Spleen (tissue), 11 donors: ENCODE results near the gene TTC23L. TPM values are rescaled to one million over a fixed set of nuclear protein-coding genes. Genes with fewer than 3 reads are reported as not detected.

ENCODE experiments used
- DNase-seq: peaks from one replicate; pipeline ENCODE4 v3.0.0-alpha.2; 2020
- H3K27ac ChIP-seq, 8 donors: fragments of 200-600 bp; sonication (generic) in 7 of 8; 1 replicate in 4 of 8; 2 replicates in 4 of 8; pipeline versions ENCODE4 v1.5.0 to v1.8.0; 2016 to 2021; ENCODE audit warnings: inconsistent platforms in 4 of 8, mild to moderate bottlenecking in 4 of 8, moderate library complexity in 1 of 8
- H3K27me3 ChIP-seq, 7 donors: fragments of 200-600 bp; sonication (generic) in 6 of 7; replicated peaks in 1 of 7; 1 replicate in 4 of 7; 2 replicates in 3 of 7; pipeline versions ENCODE4 v1.5.0 to v1.8.0; 2016 to 2021; ENCODE audit warnings: inconsistent platforms in 3 of 7, mild to moderate bottlenecking in 1 of 7
- H3K36me3 ChIP-seq, 6 donors: fragments of 200-600 bp; sonication (generic) in 5 of 6; 1 replicate in 4 of 6; 2 replicates in 2 of 6; pipeline versions ENCODE4 v1.5.0 to v1.8.0; 2016 to 2021; ENCODE audit warnings: inconsistent platforms in 2 of 6
- H3K4me1 ChIP-seq, 6 donors: fragments of 200-600 bp; sonication (generic) in 5 of 6; 1 replicate in 3 of 6; 2 replicates in 3 of 6; pipeline versions ENCODE4 v1.5.0 to v1.8.0; 2016 to 2021; ENCODE audit warnings: inconsistent platforms in 3 of 6
- H3K4me3 ChIP-seq, 8 donors: fragments of 200-600 bp; sonication (generic) in 7 of 8; 1 replicate in 4 of 8; 2 replicates in 4 of 8; pipeline versions ENCODE4 v1.5.0 to v1.8.0; 2016 to 2021; ENCODE audit warnings: inconsistent platforms in 4 of 8, mild to moderate bottlenecking in 4 of 8, moderate library complexity in 2 of 8
- H3K9me3 ChIP-seq, 8 donors: fragments of 200-600 bp; sonication (generic) in 7 of 8; 1 replicate in 4 of 8; 2 replicates in 4 of 8; pipeline versions ENCODE4 v1.5.0 to v1.8.0; 2016 to 2021; ENCODE audit warnings: inconsistent platforms in 4 of 8
- CTCF ChIP-seq, 11 experiments: fragments of 200-600 bp in 7 of 11; fragments of 450-650 bp in 4 of 11; sonication (generic) in 4 of 11; IDR thresholded peaks in 8 of 11; conservative IDR thresholded peaks in 3 of 11; 1 replicate in 7 of 11; 2 replicates in 4 of 11; pipeline versions ENCODE4 v1.4.0 to v1.8.0; 2016 to 2021; ENCODE audit warnings: antibody characterized with exemption in 11 of 11, inconsistent platforms in 4 of 11, mild to moderate bottlenecking in 1 of 11
- POLR2A ChIP-seq, 3 donors: fragments of 450-650 bp; IDR thresholded peaks; one replicate each; pipeline ENCODE4 v1.5.1; 2017; ENCODE audit warnings: antibody characterized with exemption in 3 of 3, mild to moderate bottlenecking in 1 of 3
- POLR2AphosphoS5 ChIP-seq, 3 donors: sonication (generic); formaldehyde crosslinking; IDR thresholded peaks; one replicate each; pipeline ENCODE4 v1.5.1; 2017; ENCODE audit warnings: antibody characterized with exemption in 3 of 3
- WGBS, 5 donors: extraction: QIAGEN DNeasy Blood & Tissue Kit in 3 of 5; methylation state at CpG; one replicate each; pipeline versions ENCODE4 v1.1.5 to v1.1.7; 2013 to 2018; 5-methylcytosine and 5-hydroxymethylcytosine counted together
- intact Hi-C: fragments of 100-400 bp; cut with DNase I; formaldehyde crosslinking; loops from one replicate; pipeline ENCODE4 v1.15.0; 2023; ENCODE audit warnings: low total_unique reads
- polyA plus RNA-seq, 3 donors: library from polyadenylated mRNA; stranded (reverse); fragments of 200-250 nt; gene quantifications; one replicate each; pipeline ENCODE4 v1.2.1, GENCODE V29; 2013
- total RNA-seq, 7 donors: library from RNA; depleted of rRNA in 3 of 7; stranded (reverse); fragments of >200 nt in 3 of 7; fragmentation: NEBNext Ultra II Directional in 4 of 7; extraction: Animal tissue kit (Norgen Biotek cat#: 25700) in 4 of 7; gene quantifications; one replicate each; pipeline versions ENCODE4 v1.1.0 to v1.2.1, GENCODE V29; 2016 to 2021
- donor health status: healthy with polysubstance abuse.
- donor health status: DM: no; HTN: no; CAD: no; lungs with moderate emphysema.
- donor health status: DM: no; HTN: no; CAD: no.
- donor health status: Bipolar disorder and iron deficiency.
- donor health status: healthy.
- donor health status: DM: no; HTN: no; CAD: no.
- donor health status: DM: yes; HTN: yes; CAD: no.

TTC23L gene
- total and polyA plus RNA-seq, 10 donors: 0.07 to 0.42 (median 0.24) TPM; not detected in 4

- TF ChIP-seq CTCF (IDR thresholded peaks at IDR 0.05 in 8 of 11, conservative IDR thresholded peaks at IDR 0.05 in 3 of 11) (no peak), POLR2A (IDR thresholded peaks at IDR 0.05) (no peak), POLR2AphosphoS5 (IDR thresholded peaks at IDR 0.05) (no peak)
- Histone ChIP-seq H3K4me1 (peaks cover 0 to 11% (median 6%) of the 10 kb centered on the region in 6 donors), H3K36me3 (peaks cover 2 to 85% (median 73%) of the 10 kb centered on the region in 6 donors), H3K9me3 (no peaks in the 10 kb centered on the region), H3K27ac (no peak overlapping the region), H3K4me3 (no peak overlapping the region), H3K27me3 (no peaks in the 10 kb centered on the region)
- intact Hi-C loops: no loop called here
- 62 to 73% (median 66%) methylated on average over 3 of the region's 3 CpGs for WGBS, 5 donors
- no peak for DNase-seq
These were observed 84.9 kb downstream of the TTC23L start for GRCh38 chr5:34923694-34924461.

GRCh38 chr5:34924462-34924765 is 85.5 kb downstream of the TTC23L start:
- intact Hi-C loops: no loop called here
- no peak for DNase-seq
- no peaks in the 10 kb centered on the region for H3K27me3 ChIP-seq
- no peak for TF ChIP-seq POLR2A (IDR thresholded peaks at IDR 0.05)
- no peak for TF ChIP-seq POLR2AphosphoS5 (IDR thresholded peaks at IDR 0.05)
- no peak for TF ChIP-seq CTCF (IDR thresholded peaks at IDR 0.05 in 8 of 11, conservative IDR thresholded peaks at IDR 0.05 in 3 of 11)
- H3K9me3 ChIP-seq: no peaks in the 10 kb centered on the region
- H3K4me1 ChIP-seq: peaks cover 0 to 13% (median 7%) of the 10 kb centered on the region in 6 donors
- H3K4me3 ChIP-seq: no peak overlapping the region
- no peak overlapping the region for H3K27ac ChIP-seq
- peaks cover 2 to 80% (median 68%) of the 10 kb centered on the region in 6 donors for H3K36me3 ChIP-seq

GRCh38 chr5:34926318-34926888 is 87.4 kb downstream of the TTC23L start:
- Histone ChIP-seq H3K36me3 (peaks cover 2 to 60% (median 51%) of the 10 kb centered on the region in 6 donors), H3K27me3 (no peaks in the 10 kb centered on the region), H3K4me1 (peaks cover 10 to 27% (median 21%) of the 10 kb centered on the region in 6 donors), H3K4me3 (no peak overlapping the region), H3K27ac (no peak overlapping the region), H3K9me3 (no peaks in the 10 kb centered on the region)
- intact Hi-C loops: no loop called here
- TF ChIP-seq CTCF (IDR thresholded peaks at IDR 0.05 in 8 of 11, conservative IDR thresholded peaks at IDR 0.05 in 3 of 11): no peak
- TF ChIP-seq POLR2AphosphoS5 (IDR thresholded peaks at IDR 0.05): no peak
- TF ChIP-seq POLR2A (IDR thresholded peaks at IDR 0.05): no peak
- DNase-seq: no peak
- 80 to 93% (median 91%) methylated on average over 3 of the region's 3 CpGs for WGBS, 5 donors

GRCh38 chr5:34927785-34928184 is 88.8 kb downstream of the TTC23L start:
- Histone ChIP-seq H3K36me3 (peaks cover 2 to 46% (median 39%) of the 10 kb centered on the region in 6 donors), H3K27ac (no peak overlapping the region), H3K4me1 (peaks cover 10 to 41% (median 32%) of the 10 kb centered on the region in 6 donors), H3K4me3 (no peak overlapping the region), H3K27me3 (no peaks in the 10 kb centered on the region), H3K9me3 (no peaks in the 10 kb centered on the region)
- TF ChIP-seq CTCF (IDR thresholded peaks at IDR 0.05 in 8 of 11, conservative IDR thresholded peaks at IDR 0.05 in 3 of 11) (no peak), POLR2A (IDR thresholded peaks at IDR 0.05) (no peak), POLR2AphosphoS5 (IDR thresholded peaks at IDR 0.05) (no peak)
- no peak for DNase-seq
- intact Hi-C loops: no loop called here
- 86 to 98% (median 94%) methylated on average over 5 of the region's 5 CpGs for WGBS, 5 donors
